Uterus (tissue), 4 donors: ENCODE measurements around the gene HPCA. TPM values are rescaled to one million over a fixed set of nuclear protein-coding genes. Genes with fewer than 3 reads are reported as not detected.

Experiments
- DNase-seq, 2 donors: peaks; one replicate each; pipeline ENCODE4 v3.0.0-alpha.2; 2019 to 2020
- H3K27ac ChIP-seq, 2 donors: fragments of 200-600 bp; sonication (generic); 1 replicate in 1 of 2; 2 replicates in 1 of 2; pipeline ENCODE4 v1.5.1; 2016 to 2018
- H3K27me3 ChIP-seq, 2 donors: fragments of 200-600 bp; sonication (generic); one replicate each; pipeline ENCODE4 v1.5.1; 2018 to 2019; ENCODE audit warnings: control low read depth in 1 of 2
- H3K36me3 ChIP-seq, 2 donors: fragments of 200-600 bp; sonication (generic); one replicate each; pipeline ENCODE4 v1.5.1; 2019; ENCODE audit warnings: control low read depth in 1 of 2
- H3K4me1 ChIP-seq, 2 donors: fragments of 200-600 bp; sonication (generic); one replicate each; pipeline ENCODE4 v1.5.1; 2018 to 2019; ENCODE audit warnings: control low read depth in 1 of 2
- H3K4me3 ChIP-seq, 2 donors: fragments of 200-600 bp; sonication (generic); 1 replicate in 1 of 2; 2 replicates in 1 of 2; pipeline ENCODE4 v1.5.1; 2018 to 2019; ENCODE audit warnings: mild to moderate bottlenecking in 1 of 2
- H3K9me3 ChIP-seq, 2 donors: fragments of 200-600 bp; sonication (generic); one replicate each; pipeline ENCODE4 v1.5.1; 2019; ENCODE audit warnings: control low read depth in 1 of 2
- POLR2A ChIP-seq, 2 donors: fragments of 450-650 bp; IDR thresholded peaks; one replicate each; pipeline ENCODE4 v1.6.1; 2016; ENCODE audit warnings: antibody characterized with exemption in 2 of 2, mild to moderate bottlenecking in 1 of 2, moderate library complexity in 1 of 2
- intact Hi-C: fragments of 100-400 bp; cut with DNase I; formaldehyde crosslinking; loops from one replicate; pipeline ENCODE4 v1.15.1; 2023; ENCODE audit warnings: low total_unique reads
- total RNA-seq, 4 donors: library from RNA; depleted of rRNA in 3 of 4; stranded (reverse); fragments of >200 nt in 3 of 4; gene quantifications; one replicate each; pipeline versions ENCODE4 v1.1.0 to v1.2.4, GENCODE V29; 2014 to 2023
- TF ChIP-seq, protein P1 (sequence below), 4 experiments: fragments of 200-600 bp in 2 of 4; fragments of 450-650 bp in 2 of 4; sonication (generic) in 2 of 4; IDR thresholded peaks; one replicate each; pipeline ENCODE4 v1.5.1; 2016 to 2019; ENCODE audit warnings: antibody characterized with exemption in 4 of 4, mild to moderate bottlenecking in 2 of 4, moderate library complexity in 1 of 4
- donor health status: DM: yes; HTN: yes; CAD: no.

HPCA gene
- total RNA-seq, 4 donors from 2014 or later, result 0.76 to 0.79 TPM; not detected in 2

DNA sequence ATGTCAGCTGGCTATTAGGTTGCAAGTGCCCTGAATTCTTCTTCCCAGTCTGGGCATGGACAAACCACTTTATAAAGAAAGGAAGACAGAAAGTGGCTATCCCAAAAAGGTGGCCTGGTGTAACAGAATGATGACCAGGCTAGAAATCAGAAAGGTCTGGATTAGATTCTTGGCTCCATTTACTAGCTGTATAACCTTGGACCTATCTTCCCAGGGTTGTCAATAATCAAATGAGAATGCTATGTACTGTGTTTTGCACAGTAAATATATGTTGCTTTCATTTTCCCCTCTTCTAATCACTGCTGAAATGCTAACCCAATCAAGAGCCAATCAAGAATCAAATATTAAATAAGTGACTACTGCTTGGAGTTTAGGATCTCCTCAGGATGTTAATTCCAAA, 57.9 kb downstream of the HPCA start:
- Histone ChIP-seq H3K36me3 (no peaks in the 10 kb centered on the region), H3K9me3 (no peaks in the 10 kb centered on the region), H3K27me3 (no peaks in the 10 kb centered on the region), H3K27ac (no peak overlapping the region), H3K4me1 (peaks cover 2% of the 10 kb centered on the region in 2 donors), H3K4me3 (no peak overlapping the region)
- no peak for DNase-seq
- intact Hi-C loops, result no loop called here
- TF ChIP-seq, protein P1, sequence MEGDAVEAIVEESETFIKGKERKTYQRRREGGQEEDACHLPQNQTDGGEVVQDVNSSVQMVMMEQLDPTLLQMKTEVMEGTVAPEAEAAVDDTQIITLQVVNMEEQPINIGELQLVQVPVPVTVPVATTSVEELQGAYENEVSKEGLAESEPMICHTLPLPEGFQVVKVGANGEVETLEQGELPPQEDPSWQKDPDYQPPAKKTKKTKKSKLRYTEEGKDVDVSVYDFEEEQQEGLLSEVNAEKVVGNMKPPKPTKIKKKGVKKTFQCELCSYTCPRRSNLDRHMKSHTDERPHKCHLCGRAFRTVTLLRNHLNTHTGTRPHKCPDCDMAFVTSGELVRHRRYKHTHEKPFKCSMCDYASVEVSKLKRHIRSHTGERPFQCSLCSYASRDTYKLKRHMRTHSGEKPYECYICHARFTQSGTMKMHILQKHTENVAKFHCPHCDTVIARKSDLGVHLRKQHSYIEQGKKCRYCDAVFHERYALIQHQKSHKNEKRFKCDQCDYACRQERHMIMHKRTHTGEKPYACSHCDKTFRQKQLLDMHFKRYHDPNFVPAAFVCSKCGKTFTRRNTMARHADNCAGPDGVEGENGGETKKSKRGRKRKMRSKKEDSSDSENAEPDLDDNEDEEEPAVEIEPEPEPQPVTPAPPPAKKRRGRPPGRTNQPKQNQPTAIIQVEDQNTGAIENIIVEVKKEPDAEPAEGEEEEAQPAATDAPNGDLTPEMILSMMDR (IDR thresholded peaks at IDR 0.05), result no peak
- TF ChIP-seq POLR2A (IDR thresholded peaks at IDR 0.05), result no peak

Other genes with a start within 250 kb of the HPCA start
- gene ZBTB8OS, start 235.9 kb upstream of the HPCA start, total RNA-seq, result 10 to 100 TPM in 2 of 4 donors, 1 to 10 TPM in 2; 2.6 to 37.2 (median 13.9) TPM
- 100 to 1,000 TPM in 3 of 4 donors, 10 to 100 TPM in 1; 76.1 to 258 (median 193) TPM for gene RBBP4, start 235.3 kb upstream of the HPCA start, total RNA-seq
- gene SYNC, start 183.7 kb upstream of the HPCA start, total RNA-seq, result 10 to 100 TPM in 3 of 4 donors, 1 to 10 TPM in 1; 4.7 to 61.0 (median 18.1) TPM
- gene YARS1, start 69.1 kb upstream of the HPCA start, total RNA-seq, result 10 to 100 TPM; 15.9 to 67.7 (median 30.4) TPM
- gene S100PBP, start 68.8 kb upstream of the HPCA start, total RNA-seq, result 100 to 1,000 TPM in 1 of 4 donors, 10 to 100 TPM in 3; 50.2 to 168 (median 76.4) TPM
- 10 to 100 TPM in 1 of 4 donors, 1 to 10 TPM in 2, not detected in 1; 1.2 to 71.1 (median 3.7) TPM for gene FNDC5, start 15.6 kb upstream of the HPCA start, total RNA-seq
- 10 to 100 TPM; 18.4 to 57.4 (median 34.8) TPM for gene TMEM54, start 14.9 kb downstream of the HPCA start, total RNA-seq
- 10 to 100 TPM; 13.2 to 23.4 (median 17.4) TPM for gene RNF19B, start 78.3 kb downstream of the HPCA start, total RNA-seq
- gene AK2, start 150.4 kb downstream of the HPCA start, total RNA-seq, result 100 to 1,000 TPM in 2 of 4 donors, 10 to 100 TPM in 2; 47.6 to 126 (median 89.2) TPM
- gene AZIN2, start 194.7 kb downstream of the HPCA start, total RNA-seq, result 10 to 100 TPM in 2 of 4 donors, 1 to 10 TPM in 2; 1.2 to 16.1 (median 6.9) TPM